ENCODE measurements around the gene NBEA.

DNA sequence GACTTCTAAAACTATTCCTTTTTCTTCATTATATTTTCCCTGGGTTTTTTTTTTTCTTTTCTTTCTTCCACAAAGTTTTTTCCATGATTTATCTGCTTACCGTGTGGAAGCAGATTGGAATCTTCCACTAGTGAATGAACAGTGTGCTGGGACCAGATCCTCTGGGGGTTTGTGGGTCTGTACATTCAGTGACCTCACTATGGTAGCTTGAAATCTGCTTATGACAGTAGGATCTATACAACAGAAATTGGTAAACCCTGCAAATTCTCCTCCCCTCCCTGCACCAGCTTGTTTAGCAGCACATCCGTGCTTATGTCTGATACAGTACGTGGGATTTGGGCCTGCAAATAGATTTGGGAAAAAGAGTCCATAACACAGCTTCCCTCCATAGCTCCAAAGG, 560.4 kb downstream of the NBEA start:
- no peak for TF ChIP-seq CTCF (conservative IDR thresholded peaks at IDR 0.05; ENCODE audit: low read depth in 2 of 2)
- TF ChIP-seq CREB1 (CRISPR knock-in tag; IDR thresholded peaks at IDR 0.05; ENCODE audit: low read depth), result no peak
- TF ChIP-seq EZH2 (IDR thresholded peaks at IDR 0.05; ENCODE audit: low read depth, unreplicated experiment), result no peak
- no peak for TF ChIP-seq ZNF462 (CRISPR knock-in tag; IDR thresholded peaks at IDR 0.05)
- no peak for TF ChIP-seq REST (IDR thresholded peaks at IDR 0.05; ENCODE audit: unreplicated experiment)
- no peak for TF ChIP-seq EZH2phosphoT487 (IDR thresholded peaks at IDR 0.05; ENCODE audit: unreplicated experiment)
- TF ChIP-seq POLR2AphosphoS5 (IDR thresholded peaks at IDR 0.05; ENCODE audit: low read depth), result no peak

Measured in GM23338 (cell line).